Right lobe of liver (tissue), 4 donors: ENCODE results near the gene EMILIN2.

Experiments used
- POLR2A ChIP-seq: fragments of 450-650 bp; IDR thresholded peaks from one replicate; pipeline ENCODE4 v1.6.1; 2017; ENCODE audit warnings: antibody characterized with exemption, mild to moderate bottlenecking
- TF ChIP-seq, protein P1 (sequence below), 4 donors: fragments of 200-600 bp in 3 of 4; fragments of 450-650 bp in 1 of 4; IDR thresholded peaks; one replicate each; pipeline versions ENCODE4 v1.5.1 to v1.8.0; 2016 to 2022; ENCODE audit warnings: antibody characterized with exemption in 4 of 4, mild to moderate bottlenecking in 2 of 4
- donor health status: DM: no; HTN: no; CAD: no.
- donor health status: DM: no; HTN: no; CAD: no.
- donor health status: DM: no; HTN: yes; CAD: no.

DNA sequence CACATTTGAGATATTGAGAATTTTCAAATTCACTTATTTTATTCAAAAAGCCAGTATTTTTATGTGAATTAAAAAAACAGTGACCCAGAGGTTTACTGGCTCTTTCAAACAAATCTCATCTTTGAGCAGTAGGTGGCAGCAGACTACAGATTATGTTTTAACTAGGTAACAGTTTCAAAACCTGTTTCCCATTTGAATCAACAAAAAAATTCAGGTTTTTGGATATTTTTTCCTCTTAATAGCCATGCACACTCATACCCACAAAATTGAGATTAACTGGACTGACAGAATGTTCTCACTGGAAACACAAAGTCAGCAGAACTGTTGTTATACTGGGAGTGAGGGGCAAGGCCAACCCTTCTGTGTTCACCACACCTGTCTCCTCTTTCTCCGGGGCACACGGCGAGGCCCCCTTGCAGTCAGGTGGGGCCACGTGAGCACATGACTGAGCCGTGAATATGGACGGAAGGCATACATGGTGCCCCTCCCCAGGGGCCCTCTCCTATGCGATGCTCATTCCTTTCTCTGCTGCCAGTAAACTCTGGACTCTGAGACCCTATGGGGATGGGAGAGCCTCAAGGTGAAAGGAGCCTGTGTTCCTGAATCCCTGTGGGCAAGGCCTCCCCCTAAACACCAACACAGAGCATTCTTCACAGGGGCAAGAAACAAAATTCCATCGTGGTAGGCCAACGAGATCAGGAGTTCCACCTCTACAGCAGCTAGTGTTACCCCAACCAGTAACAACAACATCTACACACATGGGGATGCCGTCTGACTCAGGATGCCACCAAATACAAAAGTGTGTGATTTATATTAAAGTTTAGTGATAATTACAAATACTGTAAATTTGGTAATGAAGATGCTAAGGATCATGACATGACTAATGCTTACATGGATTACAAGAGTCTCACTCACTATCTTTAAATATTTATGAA lies 85.7 kb downstream of the EMILIN2 start:
- TF ChIP-seq, protein P1, sequence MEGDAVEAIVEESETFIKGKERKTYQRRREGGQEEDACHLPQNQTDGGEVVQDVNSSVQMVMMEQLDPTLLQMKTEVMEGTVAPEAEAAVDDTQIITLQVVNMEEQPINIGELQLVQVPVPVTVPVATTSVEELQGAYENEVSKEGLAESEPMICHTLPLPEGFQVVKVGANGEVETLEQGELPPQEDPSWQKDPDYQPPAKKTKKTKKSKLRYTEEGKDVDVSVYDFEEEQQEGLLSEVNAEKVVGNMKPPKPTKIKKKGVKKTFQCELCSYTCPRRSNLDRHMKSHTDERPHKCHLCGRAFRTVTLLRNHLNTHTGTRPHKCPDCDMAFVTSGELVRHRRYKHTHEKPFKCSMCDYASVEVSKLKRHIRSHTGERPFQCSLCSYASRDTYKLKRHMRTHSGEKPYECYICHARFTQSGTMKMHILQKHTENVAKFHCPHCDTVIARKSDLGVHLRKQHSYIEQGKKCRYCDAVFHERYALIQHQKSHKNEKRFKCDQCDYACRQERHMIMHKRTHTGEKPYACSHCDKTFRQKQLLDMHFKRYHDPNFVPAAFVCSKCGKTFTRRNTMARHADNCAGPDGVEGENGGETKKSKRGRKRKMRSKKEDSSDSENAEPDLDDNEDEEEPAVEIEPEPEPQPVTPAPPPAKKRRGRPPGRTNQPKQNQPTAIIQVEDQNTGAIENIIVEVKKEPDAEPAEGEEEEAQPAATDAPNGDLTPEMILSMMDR (IDR thresholded peaks at IDR 0.05): peak; percentile 64 to 81 (median 70)
- TF ChIP-seq POLR2A: no peak
